GM12873 (cell line): ENCODE measurements around the gene CTU2.

Source experiments
- TF ChIP-seq, protein P1 (sequence below): IDR thresholded peaks from 2 replicates; pipeline ENCODE4 v1.5.1; 2012; ENCODE audit warnings: low read depth, mild to moderate bottlenecking, moderate library complexity, low read length, control low read depth; ENCODE audit not compliant: insufficient read depth; ENCODE audit errors: missing control alignments

The CTU2 gene

DNA sequence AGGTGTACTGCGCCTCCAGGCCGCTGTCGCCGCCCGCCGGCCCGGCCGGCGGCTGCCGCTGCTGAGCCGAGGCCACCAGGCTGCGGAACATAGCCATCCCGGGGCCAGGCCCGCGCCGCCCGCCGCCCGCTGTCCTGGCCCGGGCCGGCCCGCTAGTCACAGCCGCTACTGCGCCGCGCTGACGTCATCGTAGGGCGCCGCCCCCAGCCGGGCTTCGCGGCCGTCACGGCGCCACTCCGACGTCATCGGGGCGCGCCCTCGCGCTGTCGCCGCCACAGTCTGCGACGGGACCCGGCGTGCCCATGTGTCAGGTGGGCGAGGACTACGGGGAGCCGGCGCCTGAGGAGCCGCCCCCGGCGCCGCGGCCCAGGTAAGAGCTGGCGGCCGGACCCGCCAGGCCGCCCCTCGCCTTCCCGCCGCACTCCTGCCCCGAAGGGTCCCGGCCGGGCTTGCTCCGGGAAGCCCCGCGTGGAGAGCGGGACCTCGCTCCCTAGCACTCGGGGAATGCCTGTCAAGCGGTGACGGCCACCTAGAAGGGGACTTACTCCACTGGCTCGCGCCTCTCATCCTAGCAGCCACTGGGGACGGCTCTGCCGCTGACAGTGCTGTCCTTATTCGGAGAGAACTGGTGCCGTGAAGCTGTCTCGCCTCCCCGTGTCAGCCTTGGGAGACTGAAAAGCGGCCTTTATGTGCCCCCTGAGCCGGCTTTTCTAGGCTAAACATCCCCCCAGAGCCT, at the start of gene CTU2, which contains the start of gene RNF166:
TSS of gene CTU2 (plus strand) at position 275 of the 736 bp plus-strand sequence. CDS start at position 303, 28 bp downstream.
TSS of gene RNF166 (minus strand) at position 180 of the 736 bp plus-strand sequence. CDS start at position 97, 83 bp downstream.
- TF ChIP-seq, protein P1, sequence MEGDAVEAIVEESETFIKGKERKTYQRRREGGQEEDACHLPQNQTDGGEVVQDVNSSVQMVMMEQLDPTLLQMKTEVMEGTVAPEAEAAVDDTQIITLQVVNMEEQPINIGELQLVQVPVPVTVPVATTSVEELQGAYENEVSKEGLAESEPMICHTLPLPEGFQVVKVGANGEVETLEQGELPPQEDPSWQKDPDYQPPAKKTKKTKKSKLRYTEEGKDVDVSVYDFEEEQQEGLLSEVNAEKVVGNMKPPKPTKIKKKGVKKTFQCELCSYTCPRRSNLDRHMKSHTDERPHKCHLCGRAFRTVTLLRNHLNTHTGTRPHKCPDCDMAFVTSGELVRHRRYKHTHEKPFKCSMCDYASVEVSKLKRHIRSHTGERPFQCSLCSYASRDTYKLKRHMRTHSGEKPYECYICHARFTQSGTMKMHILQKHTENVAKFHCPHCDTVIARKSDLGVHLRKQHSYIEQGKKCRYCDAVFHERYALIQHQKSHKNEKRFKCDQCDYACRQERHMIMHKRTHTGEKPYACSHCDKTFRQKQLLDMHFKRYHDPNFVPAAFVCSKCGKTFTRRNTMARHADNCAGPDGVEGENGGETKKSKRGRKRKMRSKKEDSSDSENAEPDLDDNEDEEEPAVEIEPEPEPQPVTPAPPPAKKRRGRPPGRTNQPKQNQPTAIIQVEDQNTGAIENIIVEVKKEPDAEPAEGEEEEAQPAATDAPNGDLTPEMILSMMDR, result no peak

DNA sequence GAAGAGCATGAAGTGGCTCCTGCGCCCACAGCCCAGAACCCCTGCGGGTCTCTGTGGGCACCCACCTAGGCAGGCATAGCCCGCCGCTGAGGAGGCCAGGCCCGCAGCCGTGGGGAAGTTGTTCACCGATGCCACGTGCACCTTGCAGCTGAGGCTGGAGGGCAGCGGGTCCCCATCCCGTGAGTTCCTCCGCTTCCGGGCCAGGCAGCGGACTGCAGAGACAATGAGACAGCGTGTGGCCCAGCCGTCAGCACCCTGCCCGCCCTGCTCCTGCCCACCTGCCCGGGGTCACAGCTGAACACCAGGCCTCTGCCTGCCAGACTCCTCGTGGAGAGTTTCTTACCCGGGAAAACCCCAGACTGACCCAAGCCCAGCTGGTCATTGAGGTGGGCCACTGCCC, 48.9 kb upstream of the CTU2 start:
- TF ChIP-seq, protein P1, result no peak

DNA sequence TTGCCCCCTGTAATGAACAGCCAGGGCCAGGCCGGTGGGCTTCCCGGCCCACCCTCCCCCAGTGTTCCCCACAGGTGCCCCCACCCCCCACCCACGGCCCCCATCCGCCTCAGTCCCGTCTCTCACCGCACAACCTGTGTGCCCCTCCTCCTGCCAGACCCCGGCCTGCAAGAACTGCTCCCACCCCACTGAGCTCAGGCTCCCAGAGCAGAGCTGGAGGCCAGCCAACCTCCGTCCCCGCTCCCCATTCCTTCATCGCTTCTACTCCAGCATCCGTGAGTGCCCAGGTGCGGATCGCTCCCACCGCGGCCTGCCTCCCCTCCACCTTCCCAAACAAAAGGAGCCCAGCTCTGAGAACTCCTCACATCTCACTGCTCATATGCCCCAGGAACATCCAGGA, 47.6 kb upstream of the CTU2 start:
- TF ChIP-seq, protein P1, result no peak

DNA sequence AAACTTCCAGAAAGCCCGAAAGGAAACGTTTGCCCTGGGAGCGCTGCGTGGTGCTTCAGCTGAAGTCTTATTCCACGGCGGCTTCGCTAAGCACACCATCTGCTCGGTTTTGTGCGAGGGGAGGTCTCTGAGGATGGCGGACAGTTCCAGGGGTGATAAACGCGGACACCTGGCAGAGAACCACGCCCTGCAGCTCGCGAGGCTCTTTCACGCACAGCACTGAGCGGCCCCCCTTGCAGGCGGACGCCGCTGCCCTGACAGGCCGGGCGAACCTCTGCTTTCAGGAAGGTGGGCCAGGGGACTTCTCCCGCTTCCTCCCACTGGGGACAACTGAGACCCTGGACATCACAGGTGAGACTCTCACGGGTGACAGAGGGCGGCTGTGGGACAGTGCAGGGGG, 47.1 kb upstream of the CTU2 start:
- TF ChIP-seq, protein P1, result no peak

DNA sequence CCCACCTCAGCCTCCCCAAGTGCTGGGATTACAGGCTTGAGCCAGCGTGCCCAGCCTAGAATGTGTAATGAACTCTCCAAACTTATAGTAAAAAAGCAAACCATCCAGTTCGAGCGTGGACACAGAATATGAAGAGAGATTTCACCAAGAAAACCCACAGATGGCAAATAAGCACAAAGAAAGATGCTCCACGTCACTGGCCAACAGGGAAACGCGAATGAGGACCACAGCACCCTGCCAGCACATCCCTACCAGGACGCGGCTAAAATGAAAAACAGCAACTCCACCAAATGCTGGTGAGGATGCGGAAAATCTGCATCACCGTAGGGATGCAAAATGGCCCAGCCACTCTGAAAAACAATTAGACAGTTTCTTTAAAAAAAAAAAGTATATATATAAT, 44.8 kb upstream of the CTU2 start:
- TF ChIP-seq, protein P1, result no peak

DNA sequence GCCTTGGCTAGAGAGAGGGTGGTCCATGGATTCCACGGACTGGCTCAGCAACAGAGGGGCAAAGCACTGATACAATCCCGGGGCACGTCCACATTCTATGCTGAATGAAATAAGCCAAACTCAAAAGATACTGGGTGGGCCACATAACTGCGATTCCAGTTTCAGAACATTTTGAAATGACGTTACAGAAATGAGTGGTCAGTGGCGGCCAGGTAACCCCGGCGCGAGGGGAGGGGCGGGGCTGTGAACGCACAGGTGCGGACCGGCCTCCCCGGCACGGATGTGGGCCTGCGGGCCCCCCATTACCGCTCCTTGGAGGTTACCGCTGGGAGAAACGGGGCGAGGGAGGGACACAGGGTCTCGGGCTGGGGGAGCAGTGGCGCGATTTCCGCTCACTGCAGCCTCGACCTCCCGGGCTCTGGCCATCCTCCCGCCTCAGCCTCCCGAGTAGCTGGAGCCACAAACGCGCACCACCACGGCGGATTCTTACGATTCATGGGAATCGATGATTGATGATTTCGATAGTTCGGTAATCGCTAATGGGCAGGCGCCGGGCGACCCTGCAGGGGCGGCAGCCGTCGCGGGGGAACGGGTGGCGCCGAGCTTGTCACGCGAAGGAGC, 44.0 kb upstream of the CTU2 start:
- TF ChIP-seq, protein P1, result no peak

DNA sequence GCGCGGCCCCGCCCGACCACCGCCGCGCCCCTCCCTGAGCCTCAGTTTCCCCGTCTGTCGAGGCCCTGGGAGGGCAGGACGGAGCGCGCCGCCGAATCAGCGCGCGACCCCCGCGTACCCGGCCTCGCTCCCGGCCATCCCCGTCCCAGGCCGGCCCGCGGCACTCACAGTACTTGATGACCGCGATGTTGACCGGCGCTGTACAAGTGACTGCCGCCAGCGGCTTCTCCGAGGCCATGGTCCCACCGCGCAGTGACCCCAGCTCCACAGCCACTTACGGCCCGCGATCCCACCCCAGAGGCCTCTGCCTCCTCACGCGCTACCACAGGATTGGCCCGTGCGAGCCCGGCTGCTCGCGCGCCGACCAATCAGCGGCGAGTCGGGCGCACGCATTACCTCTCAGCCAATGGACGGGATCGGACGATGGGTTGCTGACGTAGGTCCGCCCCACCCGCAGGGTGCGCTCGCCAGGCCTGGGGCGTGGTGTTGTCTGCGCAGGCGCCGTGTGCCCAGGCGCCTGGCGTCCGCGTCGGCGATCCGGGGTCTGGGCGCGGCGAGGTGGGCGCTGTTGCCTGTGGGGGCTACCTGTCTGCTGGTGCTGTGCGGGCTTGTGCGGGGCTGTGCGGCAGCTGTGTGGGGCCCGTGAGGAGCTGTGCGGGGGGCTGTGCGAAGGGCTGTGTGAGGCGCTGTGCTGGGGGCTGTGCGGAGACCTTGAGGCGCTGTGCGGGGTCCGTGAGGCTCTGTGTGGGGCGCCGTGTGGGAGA, 43.3 kb upstream of the CTU2 start, which contains the start of gene MVD:
TSS of gene MVD (minus strand) at position 249 of the 764 bp plus-strand sequence. CDS start at position 238, 11 bp downstream.
- TF ChIP-seq, protein P1, result no peak
